ENCODE data around the gene HSPA12A.

The HSPA12A gene

DNA sequence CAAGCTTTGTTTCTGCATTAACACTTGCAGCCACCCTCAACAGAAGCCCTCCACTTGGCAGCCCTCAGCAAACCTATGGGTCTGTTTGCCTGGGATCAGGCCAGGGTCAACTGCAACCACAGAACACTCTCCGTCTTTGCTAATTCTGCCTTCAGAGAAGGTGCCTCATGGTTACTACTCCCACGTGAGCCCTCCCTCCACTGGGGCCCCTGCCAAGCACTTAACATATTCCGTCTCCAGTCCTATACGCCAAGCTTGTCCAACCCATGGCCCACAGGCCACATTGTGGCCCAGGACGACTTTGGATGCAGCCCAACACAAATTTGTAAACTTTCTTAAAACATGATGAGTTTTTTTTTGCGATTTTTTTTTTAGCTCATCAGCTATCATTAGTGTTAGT, 54.7 kb downstream of the HSPA12A start:
- H3K9me3 ChIP-seq (ENCODE audit: insufficient read depth, low read depth, low read length): no peaks in the 10 kb centered on the region
- H2AK5ac ChIP-seq (ENCODE audit: low read length): no peak overlapping the region
- no peak overlapping the region for H3K14ac ChIP-seq (ENCODE audit: low read length)
- H3K27me3 ChIP-seq (ENCODE audit: insufficient read depth, low read length): no peaks in the 10 kb centered on the region
- no peak overlapping the region for H2AFZ ChIP-seq (ENCODE audit: insufficient read depth, low read length, poor library complexity)
- no peak overlapping the region for H3K27ac ChIP-seq (ENCODE audit: low read depth, low read length)
- H3K4me1 ChIP-seq (ENCODE audit: control insufficient read depth in 1 of 2, insufficient read depth in 2 of 2, low read length in 2 of 2): peaks cover 0 to 2% of the 10 kb centered on the region in 2 experiments
- H2BK5ac ChIP-seq (ENCODE audit: low read depth, low read length, poor library complexity): no peak overlapping the region
- H3K18ac ChIP-seq (ENCODE audit: low read length): no peak overlapping the region
- H4K91ac ChIP-seq (ENCODE audit: low read depth, low read length): no peak overlapping the region
- no peak overlapping the region for H2BK120ac ChIP-seq (ENCODE audit: insufficient read depth, low read length, poor library complexity)
- no peak overlapping the region for H3K9ac ChIP-seq (ENCODE audit: low read length)
- H3K79me2 ChIP-seq (ENCODE audit: control insufficient read depth, insufficient read depth, low read length, poor library complexity): no peaks in the 10 kb centered on the region
- no peak overlapping the region for H3K4ac ChIP-seq (ENCODE audit: low read depth, low read length)
- WGBS (ENCODE audit: extremely low coverage, insufficient coverage, insufficient read length): no CpG with 5 or more reads among the region's 6 CpGs
- H2BK12ac ChIP-seq (ENCODE audit: low read length): no peak overlapping the region
- H3K79me1 ChIP-seq (ENCODE audit: low read length): no peaks in the 10 kb centered on the region
- H4K12ac ChIP-seq (ENCODE audit: low read depth, low read length): no peak overlapping the region
- no peak overlapping the region for H3K23ac ChIP-seq (ENCODE audit: low read length)
- H3K4me3 ChIP-seq (ENCODE audit: low read depth, low read length): no peak overlapping the region
- no peak overlapping the region for H4K8ac ChIP-seq (ENCODE audit: low read depth, low read length)
- DNase-seq: no peak
- H3K4me2 ChIP-seq (ENCODE audit: low read length): no peak overlapping the region
- no peaks in the 10 kb centered on the region for H3K36me3 ChIP-seq (ENCODE audit: control insufficient read depth in 1 of 2, insufficient read depth in 2 of 2, low read length in 2 of 2)

- H4K12ac ChIP-seq (ENCODE audit: low read depth, low read length): no peak overlapping the region
- H3K9ac ChIP-seq (ENCODE audit: low read length): no peak overlapping the region
- no peaks in the 10 kb centered on the region for H3K36me3 ChIP-seq (ENCODE audit: control insufficient read depth in 1 of 2, insufficient read depth in 2 of 2, low read length in 2 of 2)
- H4K8ac ChIP-seq (ENCODE audit: low read depth, low read length): no peak overlapping the region
- no peaks in the 10 kb centered on the region for H3K79me2 ChIP-seq (ENCODE audit: control insufficient read depth, insufficient read depth, low read length, poor library complexity)
- H2BK12ac ChIP-seq (ENCODE audit: low read length): no peak overlapping the region
- no peak overlapping the region for H3K14ac ChIP-seq (ENCODE audit: low read length)
- H3K79me1 ChIP-seq (ENCODE audit: low read length): no peaks in the 10 kb centered on the region
- no peak overlapping the region for H3K23ac ChIP-seq (ENCODE audit: low read length)
- H3K4me2 ChIP-seq (ENCODE audit: low read length): no peak overlapping the region
- H3K4ac ChIP-seq (ENCODE audit: low read depth, low read length): no peak overlapping the region
- no peak overlapping the region for H2AFZ ChIP-seq (ENCODE audit: insufficient read depth, low read length, poor library complexity)
- no peak for DNase-seq
- no peak overlapping the region for H2BK120ac ChIP-seq (ENCODE audit: insufficient read depth, low read length, poor library complexity)
- H2BK5ac ChIP-seq (ENCODE audit: low read depth, low read length, poor library complexity): no peak overlapping the region
- H3K4me1 ChIP-seq (ENCODE audit: control insufficient read depth in 1 of 2, insufficient read depth in 2 of 2, low read length in 2 of 2): peaks cover 0 to 2% of the 10 kb centered on the region in 2 experiments
- no peak overlapping the region for H3K27ac ChIP-seq (ENCODE audit: low read depth, low read length)
- WGBS (ENCODE audit: extremely low coverage, insufficient coverage, insufficient read length): no CpG with 5 or more reads among the region's 3 CpGs
- no peaks in the 10 kb centered on the region for H3K9me3 ChIP-seq (ENCODE audit: insufficient read depth, low read depth, low read length)
- no peak overlapping the region for H3K4me3 ChIP-seq (ENCODE audit: low read depth, low read length)
- no peak overlapping the region for H4K91ac ChIP-seq (ENCODE audit: low read depth, low read length)
- no peaks in the 10 kb centered on the region for H3K27me3 ChIP-seq (ENCODE audit: insufficient read depth, low read length)
- no peak overlapping the region for H2AK5ac ChIP-seq (ENCODE audit: low read length)
- no peak overlapping the region for H3K18ac ChIP-seq (ENCODE audit: low read length)
Observed at GRCh38 chr10:116686632-116687031, 55.7 kb downstream of the HSPA12A start.

DNA sequence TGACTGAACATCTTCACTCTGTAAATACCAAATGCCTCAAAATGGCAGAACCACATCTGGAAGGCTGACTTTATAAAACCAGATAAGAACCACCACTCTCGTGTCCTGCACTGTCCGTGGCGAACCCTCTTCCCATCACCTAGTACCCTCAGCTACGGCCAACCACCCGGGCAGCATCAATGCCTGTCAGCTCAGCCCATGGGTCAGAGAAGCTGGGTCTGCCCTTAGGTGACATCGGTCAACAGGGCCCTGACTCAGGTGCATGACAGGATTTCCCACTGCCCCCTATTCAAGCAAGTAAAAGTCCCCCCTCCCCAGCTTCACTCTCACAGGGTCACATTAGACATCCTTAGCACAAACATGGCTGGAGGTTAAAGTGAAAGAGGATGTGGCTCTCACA, 56.6 kb downstream of the HSPA12A start:
- Histone ChIP-seq H3K79me1 (ENCODE audit: low read length) (no peaks in the 10 kb centered on the region), H4K12ac (ENCODE audit: low read depth, low read length) (no peak overlapping the region), H4K8ac (ENCODE audit: low read depth, low read length) (no peak overlapping the region), H2AK5ac (ENCODE audit: low read length) (no peak overlapping the region), H3K79me2 (ENCODE audit: control insufficient read depth, insufficient read depth, low read length, poor library complexity) (no peaks in the 10 kb centered on the region), H3K36me3 (ENCODE audit: control insufficient read depth in 1 of 2, insufficient read depth in 2 of 2, low read length in 2 of 2) (no peaks in the 10 kb centered on the region), H2BK120ac (ENCODE audit: insufficient read depth, low read length, poor library complexity) (no peak overlapping the region), H3K4me2 (ENCODE audit: low read length) (no peak overlapping the region), H2BK5ac (ENCODE audit: low read depth, low read length, poor library complexity) (no peak overlapping the region), H3K18ac (ENCODE audit: low read length) (no peak overlapping the region), H3K27ac (ENCODE audit: low read depth, low read length) (no peak overlapping the region), H3K23ac (ENCODE audit: low read length) (no peak overlapping the region), H4K91ac (ENCODE audit: low read depth, low read length) (no peak overlapping the region), H3K4me3 (ENCODE audit: low read depth, low read length) (no peak overlapping the region), H2BK12ac (ENCODE audit: low read length) (no peak overlapping the region), H3K14ac (ENCODE audit: low read length) (no peak overlapping the region), H3K9ac (ENCODE audit: low read length) (no peak overlapping the region), H3K27me3 (ENCODE audit: insufficient read depth, low read length) (no peaks in the 10 kb centered on the region), H3K4ac (ENCODE audit: low read depth, low read length) (no peak overlapping the region), H3K9me3 (ENCODE audit: insufficient read depth, low read depth, low read length) (no peaks in the 10 kb centered on the region), H3K4me1 (ENCODE audit: control insufficient read depth in 1 of 2, insufficient read depth in 2 of 2, low read length in 2 of 2) (peaks cover 0 to 2% of the 10 kb centered on the region in 2 experiments), H2AFZ (ENCODE audit: insufficient read depth, low read length, poor library complexity) (no peak overlapping the region)
- no CpG with 5 or more reads among the region's 6 CpGs for WGBS (ENCODE audit: extremely low coverage, insufficient coverage, insufficient read length)
- no peak for DNase-seq

- H3K27ac ChIP-seq (ENCODE audit: low read depth, low read length): no peak overlapping the region
- H2AFZ ChIP-seq (ENCODE audit: insufficient read depth, low read length, poor library complexity): no peak overlapping the region
- no peak overlapping the region for H3K9ac ChIP-seq (ENCODE audit: low read length)
- H3K18ac ChIP-seq (ENCODE audit: low read length): no peak overlapping the region
- no peak overlapping the region for H4K12ac ChIP-seq (ENCODE audit: low read depth, low read length)
- no peaks in the 10 kb centered on the region for H3K36me3 ChIP-seq (ENCODE audit: control insufficient read depth in 1 of 2, insufficient read depth in 2 of 2, low read length in 2 of 2)
- H2BK120ac ChIP-seq (ENCODE audit: insufficient read depth, low read length, poor library complexity): no peak overlapping the region
- no peak overlapping the region for H2BK5ac ChIP-seq (ENCODE audit: low read depth, low read length, poor library complexity)
- no peak overlapping the region for H3K4me2 ChIP-seq (ENCODE audit: low read length)
- no peak overlapping the region for H4K91ac ChIP-seq (ENCODE audit: low read depth, low read length)
- H3K79me2 ChIP-seq (ENCODE audit: control insufficient read depth, insufficient read depth, low read length, poor library complexity): no peaks in the 10 kb centered on the region
- WGBS (ENCODE audit: extremely low coverage, insufficient coverage, insufficient read length): no CpG with 5 or more reads among the region's 5 CpGs
- no peaks in the 10 kb centered on the region for H3K27me3 ChIP-seq (ENCODE audit: insufficient read depth, low read length)
- H3K4me3 ChIP-seq (ENCODE audit: low read depth, low read length): no peak overlapping the region
- no peak overlapping the region for H3K4ac ChIP-seq (ENCODE audit: low read depth, low read length)
- no peak for DNase-seq
- no peaks in the 10 kb centered on the region for H3K9me3 ChIP-seq (ENCODE audit: insufficient read depth, low read depth, low read length)
- H3K79me1 ChIP-seq (ENCODE audit: low read length): no peaks in the 10 kb centered on the region
- no peak overlapping the region for H4K8ac ChIP-seq (ENCODE audit: low read depth, low read length)
- no peak overlapping the region for H2AK5ac ChIP-seq (ENCODE audit: low read length)
- no peak overlapping the region for H3K14ac ChIP-seq (ENCODE audit: low read length)
- H3K23ac ChIP-seq (ENCODE audit: low read length): no peak overlapping the region
- H3K4me1 ChIP-seq (ENCODE audit: control insufficient read depth in 1 of 2, insufficient read depth in 2 of 2, low read length in 2 of 2): peaks cover 0 to 2% of the 10 kb centered on the region in 2 experiments
- no peak overlapping the region for H2BK12ac ChIP-seq (ENCODE audit: low read length)
Observed at GRCh38 chr10:116684781-116685180, 57.6 kb downstream of the HSPA12A start.
